Stimulated activated CD8-positive, alpha-beta memory T cell treated with anti-CD3 and anti-CD28 coated beads, Interleukin-15, amount 100 ng/mL, for 24 hours (primary cell): ENCODE data around the gene SSR2.

Source experiments
- DNase-seq: peaks from one replicate; pipeline ENCODE4 v3.0.0-alpha.2; 2020; ENCODE audit warnings: low read depth

The SSR2 gene

GRCh38 chr1:156020293-156021092, at the start of gene SSR2:
Gene SSR2 (minus strand): TSS chr1:156020951. CDS start chr1:156020167, 784 bp downstream.
- peak; percentile 46 for DNase-seq

GRCh38 chr1:156070548-156070947, 49.8 kb upstream of the SSR2 start:
- no peak for DNase-seq

GRCh38 chr1:156069490-156070455, 49.0 kb upstream of the SSR2 start:
- DNase-seq, result no peak

- DNase-seq, result no peak
These were observed 46.5 kb upstream of the SSR2 start for GRCh38 chr1:156067262-156067661.

GRCh38 chr1:156065871-156066270, 45.1 kb upstream of the SSR2 start:
- no peak for DNase-seq

- no peak for DNase-seq
These were observed 44.5 kb upstream of the SSR2 start for GRCh38 chr1:156065212-156065611.

- DNase-seq, result no peak
These were observed 43.9 kb upstream of the SSR2 start for GRCh38 chr1:156064615-156065014.

- DNase-seq, result no peak
These were observed 43.2 kb upstream of the SSR2 start for GRCh38 chr1:156063997-156064285.

GRCh38 chr1:156062189-156062588, 41.4 kb upstream of the SSR2 start:
- no peak for DNase-seq

- no peak for DNase-seq
These were observed 40.3 kb upstream of the SSR2 start, which contains the start of gene RAB25 for GRCh38 chr1:156060937-156061636. Gene RAB25 (plus strand): TSS chr1:156061160. CDS start chr1:156061401, 241 bp downstream.

- DNase-seq, result no peak
These were observed 35.6 kb upstream of the SSR2 start for GRCh38 chr1:156056326-156056849.

GRCh38 chr1:156055281-156056048, 34.7 kb upstream of the SSR2 start:
- DNase-seq, result no peak

GRCh38 chr1:156054500-156055280, 33.9 kb upstream of the SSR2 start, which contains the start of gene LAMTOR2:
Gene LAMTOR2 (plus strand): TSS chr1:156054782. CDS start chr1:156054890, 108 bp downstream.
- DNase-seq, result peak; percentile 80

- DNase-seq, result peak; percentile 59
These were observed 33.2 kb upstream of the SSR2 start, which contains the start of gene UBQLN4 for GRCh38 chr1:156053768-156054499. Gene UBQLN4 (minus strand): TSS chr1:156053798. CDS start chr1:156053701, 97 bp downstream.

GRCh38 chr1:156052862-156053767, 32.4 kb upstream of the SSR2 start:
- DNase-seq, result no peak

GRCh38 chr1:156051011-156051725, 30.4 kb upstream of the SSR2 start:
- no peak for DNase-seq

GRCh38 chr1:156050376-156050775, 29.6 kb upstream of the SSR2 start:
- DNase-seq, result no peak
